ENCODE results near the gene HINFP. TPM values are rescaled to one million over a fixed set of nuclear protein-coding genes. Genes with fewer than 3 reads are reported as not detected.

Gene HINFP
- total RNA-seq, 2 donors from 2014 or later = 22.1 to 41.7 TPM

DNA sequence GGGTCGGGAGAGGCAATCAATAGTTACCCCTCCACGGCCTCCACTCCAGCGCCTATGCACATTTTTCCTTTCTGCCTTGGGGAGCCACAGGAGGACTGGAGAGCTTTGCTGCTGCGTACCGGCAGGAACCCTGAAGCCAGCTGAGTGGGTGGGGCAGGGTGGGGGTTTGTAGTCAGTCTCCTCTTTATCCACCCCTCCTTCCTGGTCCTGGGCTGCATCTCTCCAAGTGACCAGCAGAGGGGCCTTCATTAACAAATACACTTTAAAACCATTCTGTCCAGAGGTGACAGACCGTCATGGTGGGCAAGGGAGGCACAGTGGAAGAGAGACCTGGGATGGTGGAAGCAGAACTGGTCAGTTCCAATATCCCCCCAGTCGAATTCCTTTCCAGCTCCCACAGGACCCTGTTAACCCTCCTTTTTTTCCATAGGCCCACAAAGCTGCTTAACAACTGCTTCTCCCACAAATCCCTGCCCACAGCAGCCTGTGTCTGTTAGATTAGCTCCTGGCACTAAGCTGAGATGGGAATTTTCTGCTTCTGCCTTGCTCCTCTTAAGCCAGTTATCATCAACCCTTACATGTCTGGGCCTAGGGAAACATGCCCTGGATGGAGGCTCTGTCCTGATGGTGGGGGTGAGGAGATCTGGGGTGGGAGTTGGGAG lies 23.6 kb downstream of the HINFP start:
- Histone ChIP-seq H3K9me3 (no peaks in the 10 kb centered on the region), H3K36me3 (no peaks in the 10 kb centered on the region), H3K4me3 (no peak overlapping the region), H3K27ac (no peak overlapping the region), H3K27me3 (replicated peaks; ENCODE audit: insufficient read depth) (no peaks in the 10 kb centered on the region), H3K4me1 (replicated peaks) (no peaks in the 10 kb centered on the region)
- DNase-seq (ENCODE audit: low spot score) = peak; percentile 26
- intact Hi-C loops (cut with DNase I) = no loop called here
- 18% methylated on average over 7 of the region's 7 CpGs for WGBS
- TF ChIP-seq, protein P1, sequence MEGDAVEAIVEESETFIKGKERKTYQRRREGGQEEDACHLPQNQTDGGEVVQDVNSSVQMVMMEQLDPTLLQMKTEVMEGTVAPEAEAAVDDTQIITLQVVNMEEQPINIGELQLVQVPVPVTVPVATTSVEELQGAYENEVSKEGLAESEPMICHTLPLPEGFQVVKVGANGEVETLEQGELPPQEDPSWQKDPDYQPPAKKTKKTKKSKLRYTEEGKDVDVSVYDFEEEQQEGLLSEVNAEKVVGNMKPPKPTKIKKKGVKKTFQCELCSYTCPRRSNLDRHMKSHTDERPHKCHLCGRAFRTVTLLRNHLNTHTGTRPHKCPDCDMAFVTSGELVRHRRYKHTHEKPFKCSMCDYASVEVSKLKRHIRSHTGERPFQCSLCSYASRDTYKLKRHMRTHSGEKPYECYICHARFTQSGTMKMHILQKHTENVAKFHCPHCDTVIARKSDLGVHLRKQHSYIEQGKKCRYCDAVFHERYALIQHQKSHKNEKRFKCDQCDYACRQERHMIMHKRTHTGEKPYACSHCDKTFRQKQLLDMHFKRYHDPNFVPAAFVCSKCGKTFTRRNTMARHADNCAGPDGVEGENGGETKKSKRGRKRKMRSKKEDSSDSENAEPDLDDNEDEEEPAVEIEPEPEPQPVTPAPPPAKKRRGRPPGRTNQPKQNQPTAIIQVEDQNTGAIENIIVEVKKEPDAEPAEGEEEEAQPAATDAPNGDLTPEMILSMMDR (IDR thresholded peaks at IDR 0.05) = peak; percentile 42 to 59 (median 51)
- TF ChIP-seq POLR2A (IDR thresholded peaks at IDR 0.05) = no peak

DNA sequence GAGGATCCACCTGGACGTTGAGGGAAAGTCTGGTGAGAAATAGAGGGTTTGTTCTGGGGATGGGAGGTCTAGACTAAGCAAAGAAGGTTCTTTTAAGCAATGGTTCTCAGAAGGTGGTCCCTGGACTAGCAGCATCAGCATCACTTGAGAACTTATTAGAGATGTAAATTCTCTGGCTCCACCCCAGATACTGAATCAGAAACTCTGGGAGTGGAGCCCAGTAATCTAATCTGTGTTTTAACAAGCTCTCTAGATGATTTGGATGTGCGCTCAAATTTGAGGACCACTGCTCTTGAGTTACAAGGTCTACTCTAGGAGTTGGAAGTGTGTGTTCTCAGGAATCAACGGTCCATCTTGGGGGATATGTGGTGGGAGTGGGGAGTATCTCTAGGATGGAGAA lies 24.2 kb downstream of the HINFP start:
- intact Hi-C loops (cut with DNase I) = no loop called here
- Histone ChIP-seq H3K4me1 (replicated peaks) (no peaks in the 10 kb centered on the region), H3K9me3 (no peaks in the 10 kb centered on the region), H3K27ac (no peak overlapping the region), H3K36me3 (no peaks in the 10 kb centered on the region), H3K27me3 (replicated peaks; ENCODE audit: insufficient read depth) (no peaks in the 10 kb centered on the region), H3K4me3 (no peak overlapping the region)
- TF ChIP-seq, protein P1 (IDR thresholded peaks at IDR 0.05) = no peak
- DNase-seq (ENCODE audit: low spot score) = no peak
- 41% methylated on average over 3 of the region's 3 CpGs for WGBS

DNA sequence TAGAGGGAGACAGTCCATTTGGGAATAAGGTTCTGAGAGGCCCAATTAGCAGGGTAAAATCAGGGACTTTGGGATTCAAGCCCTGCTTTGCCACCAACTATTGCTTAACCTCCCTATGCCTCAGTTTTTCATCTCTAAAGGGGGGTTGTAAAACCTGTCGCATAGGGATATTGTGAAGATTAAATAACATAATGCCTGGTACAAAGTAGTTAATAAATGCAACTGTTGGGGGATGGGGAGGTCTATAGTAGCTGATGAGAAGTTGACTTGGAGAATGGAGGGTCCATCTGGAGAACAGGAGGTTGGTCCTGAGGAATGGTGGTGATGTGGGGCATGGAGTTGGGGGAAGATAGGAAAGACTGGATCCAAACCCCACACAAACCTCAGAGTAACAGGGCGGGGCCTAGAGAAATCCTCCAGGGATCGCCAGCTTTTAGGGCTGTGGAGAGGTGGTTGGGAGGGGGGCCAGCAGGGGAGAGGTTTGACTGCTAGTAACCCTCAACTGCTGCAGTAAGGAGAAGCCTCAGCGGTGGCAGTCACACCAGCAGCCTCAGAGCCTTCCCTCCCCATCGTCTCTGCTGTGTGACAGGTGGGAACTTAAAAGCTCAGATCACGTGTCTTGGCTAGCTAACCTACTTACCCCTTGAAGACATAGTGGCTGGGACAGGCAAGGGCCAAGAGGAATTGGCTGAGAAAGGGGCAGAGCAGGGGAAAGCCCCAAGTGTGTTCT lies 26.4 kb downstream of the HINFP start:
- Histone ChIP-seq H3K27ac (no peak overlapping the region), H3K27me3 (replicated peaks; ENCODE audit: insufficient read depth) (no peaks in the 10 kb centered on the region), H3K9me3 (no peaks in the 10 kb centered on the region), H3K4me1 (replicated peaks) (no peaks in the 10 kb centered on the region), H3K4me3 (no peak overlapping the region), H3K36me3 (no peaks in the 10 kb centered on the region)
- DNase-seq (ENCODE audit: low spot score) = no peak
- intact Hi-C loops (cut with DNase I) = no loop called here
- WGBS = 57% methylated on average over 6 of the region's 6 CpGs
- TF ChIP-seq POLR2A (IDR thresholded peaks at IDR 0.05) = no peak
- TF ChIP-seq, protein P1 (IDR thresholded peaks at IDR 0.05) = no peak
- no peak for TF ChIP-seq POLR2AphosphoS5 (IDR thresholded peaks at IDR 0.05)

DNA sequence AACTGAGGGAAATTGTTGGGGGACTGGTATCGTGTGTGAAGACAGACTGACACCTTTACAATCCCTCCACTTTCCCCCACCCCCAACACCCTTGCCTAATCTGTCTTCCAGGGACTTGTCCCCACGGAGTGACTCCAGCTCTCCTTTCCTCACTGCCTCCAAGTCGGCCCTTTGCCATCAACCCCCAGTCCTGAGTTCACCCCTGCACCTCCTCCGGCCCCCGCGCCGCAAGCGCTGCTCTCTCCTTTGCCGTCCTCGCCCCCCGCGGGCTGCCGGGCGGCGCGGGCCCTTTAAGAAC lies 27.3 kb downstream of the HINFP start:
- no peak for DNase-seq (ENCODE audit: low spot score)
- WGBS = under 1% methylated on average over 16 of the region's 16 CpGs
- Histone ChIP-seq H3K4me1 (replicated peaks) (no peaks in the 10 kb centered on the region), H3K4me3 (peak overlapping the region; percentile 41 to 50), H3K27me3 (replicated peaks; ENCODE audit: insufficient read depth) (no peaks in the 10 kb centered on the region), H3K36me3 (no peaks in the 10 kb centered on the region), H3K9me3 (no peaks in the 10 kb centered on the region), H3K27ac (no peak overlapping the region)
- intact Hi-C loops (cut with DNase I) = no loop called here
- TF ChIP-seq POLR2A (IDR thresholded peaks at IDR 0.05) (no peak), POLR2AphosphoS5 (IDR thresholded peaks at IDR 0.05) (no peak)
- TF ChIP-seq, protein P1 (IDR thresholded peaks at IDR 0.05) = no peak

All from prostate gland (tissue), 2 donors.